ENCODE measurements around the gene ADGRA1.

DNA sequence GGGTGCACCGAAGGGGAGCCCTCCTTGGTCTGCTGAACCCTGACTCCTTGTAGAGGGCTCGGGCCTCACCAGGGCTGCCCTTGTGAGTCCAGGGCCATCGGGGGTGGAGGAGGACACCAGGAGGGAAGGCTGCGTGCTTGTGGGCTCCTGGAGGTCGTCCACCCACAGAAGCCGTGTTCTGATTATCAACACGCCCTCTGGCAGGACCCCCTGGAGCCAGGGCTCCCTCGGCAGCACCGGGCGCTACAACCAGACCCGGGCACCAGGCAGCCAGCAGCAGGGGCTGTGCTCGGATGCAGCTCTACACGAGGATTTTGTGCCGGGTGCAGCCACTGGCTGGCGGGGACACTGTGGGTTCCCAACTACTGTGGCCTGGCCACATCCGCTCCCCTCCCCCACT, 6.1 kb upstream of the ADGRA1 start:
- TF ChIP-seq, protein P1, sequence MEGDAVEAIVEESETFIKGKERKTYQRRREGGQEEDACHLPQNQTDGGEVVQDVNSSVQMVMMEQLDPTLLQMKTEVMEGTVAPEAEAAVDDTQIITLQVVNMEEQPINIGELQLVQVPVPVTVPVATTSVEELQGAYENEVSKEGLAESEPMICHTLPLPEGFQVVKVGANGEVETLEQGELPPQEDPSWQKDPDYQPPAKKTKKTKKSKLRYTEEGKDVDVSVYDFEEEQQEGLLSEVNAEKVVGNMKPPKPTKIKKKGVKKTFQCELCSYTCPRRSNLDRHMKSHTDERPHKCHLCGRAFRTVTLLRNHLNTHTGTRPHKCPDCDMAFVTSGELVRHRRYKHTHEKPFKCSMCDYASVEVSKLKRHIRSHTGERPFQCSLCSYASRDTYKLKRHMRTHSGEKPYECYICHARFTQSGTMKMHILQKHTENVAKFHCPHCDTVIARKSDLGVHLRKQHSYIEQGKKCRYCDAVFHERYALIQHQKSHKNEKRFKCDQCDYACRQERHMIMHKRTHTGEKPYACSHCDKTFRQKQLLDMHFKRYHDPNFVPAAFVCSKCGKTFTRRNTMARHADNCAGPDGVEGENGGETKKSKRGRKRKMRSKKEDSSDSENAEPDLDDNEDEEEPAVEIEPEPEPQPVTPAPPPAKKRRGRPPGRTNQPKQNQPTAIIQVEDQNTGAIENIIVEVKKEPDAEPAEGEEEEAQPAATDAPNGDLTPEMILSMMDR (IDR thresholded peaks at IDR 0.05) = no peak
- no peak for TF ChIP-seq POLR2A (IDR thresholded peaks at IDR 0.05)
